NOMO-1 (cell line): ENCODE measurements around the gene PSMA2.

ENCODE experiments used
- DNase-seq, 2 experiments: peaks; one replicate each; lab custom pipeline; 2025; ENCODE audit not compliant: unreplicated experiment in 2 of 2; lab: John Stamatoyannopoulos, UW

Gene PSMA2

DNA sequence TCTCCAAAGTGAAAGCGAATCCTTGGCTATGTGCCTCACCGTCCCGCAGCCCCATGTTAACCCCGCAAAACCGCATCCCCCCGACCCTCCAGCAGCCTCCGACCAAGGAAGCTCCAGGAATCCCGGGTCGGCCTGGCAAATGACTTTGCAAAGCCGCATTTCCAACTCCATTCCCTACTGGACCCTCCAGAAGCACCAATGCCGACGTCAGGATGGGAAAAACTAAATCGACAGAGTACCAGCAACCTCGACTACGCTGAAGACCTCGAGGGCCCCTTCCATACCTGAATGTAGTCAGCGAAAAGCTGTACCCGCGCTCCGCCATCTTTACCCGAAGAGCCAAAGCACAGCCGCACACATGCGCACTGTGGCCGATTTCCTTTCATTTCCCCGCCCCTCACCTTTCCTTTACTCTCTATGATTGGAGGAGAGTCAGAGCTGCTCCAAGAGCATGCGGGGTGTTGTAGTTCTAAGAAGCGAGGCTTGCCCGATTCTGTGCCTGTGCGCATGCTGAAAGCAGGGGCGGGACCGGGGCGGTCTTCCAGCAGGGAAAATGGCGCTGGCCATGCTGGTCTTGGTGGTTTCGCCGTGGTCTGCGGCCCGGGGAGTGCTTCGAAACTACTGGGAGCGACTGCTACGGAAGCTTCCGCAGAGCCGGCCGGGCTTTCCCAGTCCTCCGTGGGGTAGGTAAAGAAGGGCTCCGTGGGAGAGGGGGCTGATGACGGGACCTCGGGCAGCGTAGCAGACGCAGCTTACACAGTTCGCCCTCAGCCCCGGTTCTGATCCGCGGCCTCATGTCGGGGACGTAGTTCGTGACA is at the start of gene PSMA2, which contains the start of gene MRPL32:
TSS of gene PSMA2 (minus strand) at position 341 of the 818 bp plus-strand sequence. CDS start at position 325, 16 bp downstream.
TSS of gene MRPL32 (plus strand) at position 543 of the 818 bp plus-strand sequence. CDS start at position 554, 11 bp downstream.
- DNase-seq: peak; percentile 97 to 98

DNA sequence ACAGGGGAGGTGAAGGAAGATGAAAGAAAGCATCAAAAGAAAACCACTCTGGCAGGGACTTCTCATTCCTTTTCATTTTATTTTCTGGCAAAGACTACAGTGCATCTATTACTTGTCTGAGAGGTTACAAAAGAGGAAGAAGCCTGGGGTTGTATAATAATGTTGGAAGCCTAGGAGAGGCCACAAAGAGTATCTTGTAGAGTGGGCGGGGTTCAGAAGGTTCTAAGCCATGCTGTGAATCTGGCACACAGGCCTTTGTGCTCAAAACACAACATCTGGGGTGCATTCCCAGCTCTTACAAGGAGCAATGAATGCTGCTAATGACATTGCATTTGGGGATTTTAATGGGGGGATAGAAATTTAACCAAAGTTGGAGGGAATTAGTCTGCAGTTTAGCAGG is 49.6 kb upstream of the PSMA2 start:
- DNase-seq: peak in 1 of 2 experiments; percentile 6

DNA sequence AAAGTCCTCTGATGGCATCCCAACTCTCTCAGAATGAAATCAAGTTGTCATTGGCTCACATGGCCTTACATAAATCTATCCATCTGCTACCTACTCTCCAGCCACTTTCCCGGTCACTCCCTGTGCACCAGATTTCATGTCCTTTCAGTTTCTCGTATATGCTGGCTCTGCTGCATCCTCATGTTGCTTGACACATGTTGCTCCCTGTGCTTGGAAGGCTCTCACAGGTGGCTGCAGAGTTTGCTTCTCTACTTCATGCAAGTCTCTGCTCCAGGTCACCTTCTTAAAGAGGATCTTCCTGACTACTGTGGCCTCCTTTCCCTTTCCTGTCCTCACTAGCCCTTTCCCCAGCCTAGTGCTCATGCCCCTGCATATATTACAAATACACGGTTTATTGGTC is 48.5 kb upstream of the PSMA2 start:
- DNase-seq: no peak

DNA sequence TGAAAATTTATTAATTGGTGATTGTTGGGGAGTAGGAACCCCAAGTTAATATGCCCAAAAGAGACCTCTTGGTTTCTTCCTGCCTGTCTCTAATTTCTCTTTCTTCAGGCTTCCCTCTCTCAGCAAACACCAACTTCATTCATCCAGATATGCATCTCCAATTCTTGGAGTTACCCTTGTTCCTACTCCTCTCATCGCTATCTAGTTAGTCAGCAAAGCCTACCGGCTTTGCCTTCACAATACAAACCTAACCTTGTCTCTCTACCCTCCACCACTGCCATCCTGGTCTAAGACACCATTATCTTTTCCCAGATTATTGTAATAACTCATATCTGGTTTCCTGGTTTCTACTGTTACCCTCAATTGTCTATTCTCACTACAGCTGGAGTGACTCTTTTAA is 48.1 kb upstream of the PSMA2 start:
- DNase-seq: no peak

DNA sequence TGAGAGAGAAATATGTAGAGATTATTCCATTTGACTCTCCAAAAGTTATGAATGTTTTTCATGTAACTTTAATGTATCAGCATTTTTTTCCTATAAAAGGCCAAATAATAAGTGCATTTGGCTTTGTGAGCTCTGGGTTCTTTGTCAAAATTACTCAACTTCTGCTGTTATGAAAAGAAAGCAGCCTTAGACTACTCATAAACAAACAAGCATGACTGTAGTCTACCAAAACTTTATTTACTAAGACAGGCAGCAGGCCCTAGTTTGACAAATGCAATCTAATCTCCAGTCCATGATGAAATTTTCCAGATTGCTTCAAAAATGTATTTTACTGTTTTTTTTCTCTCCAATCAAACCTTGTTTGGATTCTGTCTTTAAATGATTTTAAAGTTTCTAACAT is 46.5 kb upstream of the PSMA2 start:
- no peak for DNase-seq

DNA sequence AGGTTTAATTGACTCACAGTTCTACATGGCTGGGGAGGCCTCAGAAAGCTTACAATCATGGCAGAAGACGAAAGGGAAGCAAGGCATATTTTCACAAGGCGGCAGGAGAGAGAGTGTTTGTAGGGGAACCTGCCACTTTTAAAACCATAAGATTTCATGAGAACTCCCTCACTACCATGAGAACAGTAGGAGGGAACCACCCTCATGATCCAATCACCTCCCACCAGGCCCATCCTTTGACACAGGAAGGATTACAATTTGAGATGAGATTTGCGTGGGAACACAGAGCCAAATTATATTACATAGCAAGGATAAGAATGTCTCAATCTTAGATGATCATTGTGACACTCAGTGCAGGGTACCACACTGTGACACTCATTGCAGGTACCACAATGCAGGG is 44.4 kb upstream of the PSMA2 start:
- DNase-seq: no peak

DNA sequence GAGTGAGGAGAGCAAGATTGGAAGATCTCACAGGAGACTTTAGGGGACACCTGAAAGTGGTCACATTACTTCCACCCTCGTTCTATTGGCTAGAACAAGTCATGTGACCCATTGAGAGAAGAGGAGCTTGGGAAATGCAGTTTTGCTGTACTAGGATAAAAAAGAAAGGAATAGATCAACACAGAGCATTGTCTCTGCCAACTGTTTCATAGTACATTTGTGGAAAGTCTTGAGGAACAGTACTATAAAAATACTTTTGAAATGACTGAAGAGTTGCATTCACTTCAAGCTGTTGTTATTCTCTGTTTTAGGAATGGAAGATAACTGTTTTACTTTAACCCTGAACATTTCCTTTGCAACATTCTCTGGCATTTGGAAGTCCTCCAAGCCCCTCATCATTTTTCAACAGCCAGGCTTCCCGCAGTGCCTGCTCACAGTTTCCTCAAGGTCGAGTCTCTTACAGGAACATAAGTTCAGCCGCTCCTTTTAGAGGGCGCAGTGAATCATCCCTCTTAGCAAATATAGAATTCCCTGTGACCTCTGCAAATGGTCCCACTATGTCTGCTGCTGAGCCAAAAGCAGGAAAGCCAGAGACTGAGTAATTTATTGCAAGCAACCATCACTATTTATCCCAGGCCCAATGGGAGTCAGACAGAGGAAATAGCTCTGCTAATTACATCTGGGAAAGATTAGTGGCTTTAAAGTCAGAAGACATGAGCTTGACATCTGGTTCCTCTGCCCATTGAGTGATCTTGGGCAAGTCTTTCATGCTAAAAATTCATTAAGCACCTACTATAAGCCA is 40.9 kb upstream of the PSMA2 start:
- no peak for DNase-seq

DNA sequence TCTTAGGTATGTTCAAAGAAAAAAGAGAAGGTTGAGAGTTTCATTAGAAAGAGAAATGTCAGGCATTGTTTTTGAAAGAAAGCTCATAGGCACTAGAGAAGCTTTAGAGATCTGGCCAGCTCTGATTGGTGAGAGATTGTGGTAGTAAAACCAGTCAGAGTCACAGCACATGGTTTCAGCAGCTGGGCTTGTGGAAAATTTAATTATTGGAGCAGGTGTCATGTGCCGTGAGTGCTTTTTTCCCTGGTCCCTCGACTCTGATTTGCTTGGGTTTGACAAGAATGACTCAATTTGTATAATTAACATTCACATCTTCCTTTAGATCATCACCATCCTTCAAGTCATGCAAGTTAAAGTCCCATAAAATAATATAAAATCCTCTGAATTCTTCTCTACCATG is 35.4 kb upstream of the PSMA2 start:
- no peak for DNase-seq

DNA sequence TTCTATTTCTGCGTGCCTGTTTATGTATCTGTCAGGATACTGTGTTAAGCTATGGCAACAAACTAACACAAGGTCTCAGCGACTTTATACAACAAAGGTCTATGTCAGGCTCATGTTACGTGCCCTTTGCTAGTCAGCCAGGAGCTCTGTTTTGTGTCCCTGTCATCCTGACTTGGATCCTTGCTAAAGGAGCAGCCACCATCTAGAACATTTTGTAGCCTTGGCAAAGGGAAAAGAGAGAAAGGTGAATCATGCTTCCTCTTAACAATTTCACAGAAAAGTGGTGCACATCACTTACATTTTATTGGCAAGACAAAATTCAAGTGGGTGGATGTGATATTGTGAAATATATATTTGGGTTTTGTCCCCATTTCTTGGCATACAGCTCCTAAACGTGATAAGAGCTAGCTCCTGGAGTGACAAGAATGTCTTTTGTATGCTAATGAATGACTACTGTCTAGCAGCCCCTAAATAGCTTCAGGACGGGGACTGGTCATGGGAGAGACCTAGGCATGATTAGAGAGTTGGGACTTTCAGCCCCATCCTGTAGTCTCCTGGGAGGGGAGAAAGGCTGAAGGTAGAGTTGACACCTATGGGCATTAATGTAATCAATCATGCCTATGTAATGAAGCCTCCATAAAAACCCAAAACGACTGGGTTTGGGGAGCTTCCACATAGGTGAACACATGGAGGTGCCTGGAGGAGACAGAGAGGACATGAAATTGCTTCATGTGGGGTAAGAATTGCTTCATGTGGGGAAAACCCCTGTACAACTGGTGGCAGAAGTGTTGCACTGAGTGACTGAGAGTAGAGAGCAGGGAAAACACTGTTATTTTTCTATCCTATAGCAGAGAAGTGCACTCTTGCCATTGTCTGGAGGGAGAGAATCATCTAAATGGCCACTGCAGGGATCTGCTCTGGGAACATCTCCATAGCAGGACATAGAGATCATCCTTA is 33.2 kb upstream of the PSMA2 start:
- no peak for DNase-seq

DNA sequence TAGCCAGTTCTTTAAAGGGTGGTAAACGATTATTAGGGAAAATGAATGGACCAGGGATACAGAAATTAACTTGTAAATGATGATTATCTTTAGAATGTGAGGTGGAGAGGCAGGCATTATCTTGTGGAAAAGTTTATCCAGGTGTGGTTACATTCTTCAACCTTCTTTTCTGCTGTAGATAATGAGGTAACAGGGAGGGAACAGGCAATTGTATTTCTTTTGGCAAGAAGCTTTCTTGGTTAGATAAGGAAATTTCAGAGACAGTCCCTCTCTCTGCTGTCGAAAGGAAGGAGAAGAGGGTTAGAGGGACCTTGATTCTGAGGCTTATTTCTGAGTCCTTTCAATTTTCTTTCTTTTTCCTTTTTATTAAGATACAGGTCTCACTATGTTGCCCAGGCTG is 32.3 kb upstream of the PSMA2 start:
- DNase-seq: no peak

DNA sequence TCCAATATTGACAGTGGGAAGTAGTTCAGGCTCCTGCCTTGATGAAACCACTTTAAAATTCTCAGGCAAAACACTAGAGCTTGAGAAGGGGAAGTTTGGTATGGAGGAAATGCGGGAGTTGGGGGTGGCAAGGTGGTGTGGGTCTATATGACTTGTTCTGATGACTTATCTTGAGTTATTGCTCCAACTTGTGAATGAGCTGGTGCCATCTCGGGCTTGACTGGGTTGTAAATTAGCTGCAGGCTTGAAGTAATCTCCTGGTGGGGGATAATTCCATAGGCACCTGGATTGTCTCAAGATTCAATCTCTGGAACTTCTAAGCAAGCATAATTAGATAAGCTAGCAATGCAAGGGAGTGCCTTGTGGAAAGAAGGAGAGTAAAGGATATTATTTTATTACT is 29.2 kb upstream of the PSMA2 start:
- no peak for DNase-seq

DNA sequence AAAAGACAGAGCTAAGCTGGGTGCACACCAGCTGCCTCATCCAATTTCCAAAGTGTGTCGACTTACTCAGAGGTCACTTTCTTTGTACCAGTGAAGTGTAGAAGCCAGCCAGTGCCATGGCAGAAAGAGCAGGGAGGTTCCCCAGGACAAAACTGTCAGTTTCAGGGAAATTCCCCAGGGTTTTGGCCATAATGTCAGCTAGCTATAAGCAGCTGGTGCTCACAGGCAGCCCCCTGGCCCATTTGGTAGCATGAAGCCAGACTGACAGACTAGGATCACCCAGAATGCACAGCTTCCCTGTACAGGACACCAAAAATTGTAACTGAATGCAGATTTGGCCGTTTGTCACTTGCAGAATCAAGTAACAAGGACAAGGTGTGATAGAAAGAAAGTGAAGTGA is 28.8 kb upstream of the PSMA2 start:
- DNase-seq: no peak

DNA sequence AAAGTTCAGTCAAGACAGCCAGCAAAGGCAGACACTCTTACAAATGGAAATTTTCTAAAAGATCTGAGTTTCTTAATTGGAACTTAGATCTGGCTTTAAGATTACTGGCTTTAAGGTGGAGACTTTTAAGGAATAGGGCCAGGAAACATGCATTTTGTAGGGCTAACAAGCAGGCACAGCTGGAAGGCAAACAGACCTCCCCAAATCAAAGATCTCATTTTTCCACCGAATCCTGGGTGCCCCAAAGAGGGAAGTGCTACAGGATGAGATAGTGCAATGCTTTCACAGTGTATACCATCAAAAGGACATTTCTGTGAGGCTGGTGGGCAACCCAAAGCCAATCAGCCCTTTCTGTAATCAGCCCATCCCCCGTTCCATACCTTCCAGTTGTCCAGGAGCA is 27.6 kb upstream of the PSMA2 start:
- no peak for DNase-seq

DNA sequence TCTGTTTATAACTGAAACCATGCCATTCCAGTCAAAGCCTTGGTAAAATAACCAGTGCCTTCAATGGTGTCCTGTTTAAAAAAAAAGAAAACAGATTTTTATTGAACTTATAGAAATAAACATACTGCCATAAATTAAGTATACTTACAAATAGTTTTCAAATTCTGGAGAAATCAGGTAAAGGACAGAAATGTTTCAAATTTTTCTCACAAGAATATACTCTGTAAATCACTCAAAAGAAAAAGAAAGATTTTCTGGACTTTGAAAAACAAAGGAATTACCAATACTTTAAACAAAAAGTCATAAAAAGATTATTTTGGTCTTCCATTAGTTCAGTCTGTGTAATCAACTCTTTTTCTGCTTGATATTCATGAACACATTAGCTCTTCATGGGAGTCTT is 24.1 kb upstream of the PSMA2 start:
- no peak for DNase-seq

DNA sequence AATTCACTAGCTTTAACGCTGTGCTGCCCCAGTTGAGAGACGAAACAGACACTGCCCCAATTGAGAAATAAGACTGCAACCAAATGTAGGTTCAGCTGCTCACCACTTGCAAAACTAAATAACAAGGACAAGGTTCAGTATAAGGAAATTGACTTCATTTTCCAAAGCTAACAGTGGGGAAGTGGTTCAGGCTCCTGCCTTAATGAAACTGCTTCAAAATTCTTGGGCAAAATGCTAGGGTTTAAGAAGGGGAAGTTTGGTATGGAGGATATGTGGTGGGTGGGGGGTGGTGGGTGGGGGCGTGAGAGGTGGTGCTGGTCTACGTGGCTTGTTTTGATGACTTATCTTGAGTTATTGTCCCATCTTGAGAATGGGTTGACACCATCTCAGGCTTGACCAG is 22.0 kb upstream of the PSMA2 start:
- DNase-seq: no peak

DNA sequence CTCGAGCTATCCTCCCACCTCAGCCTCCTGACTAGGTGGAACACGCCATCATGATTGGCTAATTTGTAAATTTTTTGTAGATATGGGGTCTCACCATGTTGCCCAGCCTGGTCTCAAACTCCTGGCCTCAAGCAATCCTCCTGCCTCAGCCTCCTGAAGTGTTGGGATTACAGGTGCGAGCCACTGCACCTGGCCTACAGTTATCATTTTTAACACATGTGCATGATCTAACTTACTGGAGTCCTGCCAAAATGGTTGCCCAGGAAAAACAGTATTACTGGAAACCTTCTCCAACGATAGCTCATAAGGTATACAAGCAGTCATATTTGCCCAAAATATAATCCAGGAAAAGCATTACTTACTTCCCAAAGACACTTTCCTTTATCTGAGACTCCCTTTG is 20.4 kb upstream of the PSMA2 start:
- no peak for DNase-seq

DNA sequence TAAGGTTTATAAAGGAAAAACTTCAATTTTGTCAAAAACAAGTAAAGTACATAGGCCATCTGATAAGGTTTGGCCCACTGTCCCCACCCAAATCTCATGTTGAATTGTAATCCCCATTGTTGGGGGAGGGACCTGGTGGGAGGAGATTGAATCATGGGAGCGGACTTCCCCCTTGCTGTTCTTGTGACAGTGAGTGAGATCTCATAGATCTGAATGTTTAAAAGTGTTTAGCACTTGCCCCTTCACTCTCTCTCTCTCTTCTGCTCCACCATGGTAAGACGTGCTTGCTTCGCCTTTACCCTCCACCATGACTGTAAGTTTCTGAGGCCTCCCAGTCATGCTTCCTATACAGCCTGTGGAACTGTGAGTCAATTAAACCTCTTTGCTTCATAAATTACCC is 18.4 kb upstream of the PSMA2 start:
- no peak for DNase-seq

DNA sequence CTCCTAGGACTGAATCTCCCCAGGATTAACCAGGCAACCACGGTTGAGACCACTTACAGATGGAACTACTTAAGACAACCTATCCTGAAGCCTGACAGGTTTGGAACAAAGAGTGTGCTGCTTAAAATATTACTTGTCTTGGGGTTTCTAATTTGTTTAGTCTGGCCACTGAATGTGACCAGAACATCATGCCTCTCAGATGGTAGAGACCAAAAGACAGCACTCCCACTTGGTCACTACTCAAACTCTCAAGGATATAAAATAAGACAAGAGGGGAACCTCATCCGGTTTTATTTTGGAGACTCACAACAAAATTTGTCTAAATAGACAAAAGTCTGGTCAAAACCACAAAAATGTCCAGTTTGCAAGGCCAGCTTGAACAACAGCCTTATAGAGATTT is 15.5 kb upstream of the PSMA2 start:
- DNase-seq: no peak

DNA sequence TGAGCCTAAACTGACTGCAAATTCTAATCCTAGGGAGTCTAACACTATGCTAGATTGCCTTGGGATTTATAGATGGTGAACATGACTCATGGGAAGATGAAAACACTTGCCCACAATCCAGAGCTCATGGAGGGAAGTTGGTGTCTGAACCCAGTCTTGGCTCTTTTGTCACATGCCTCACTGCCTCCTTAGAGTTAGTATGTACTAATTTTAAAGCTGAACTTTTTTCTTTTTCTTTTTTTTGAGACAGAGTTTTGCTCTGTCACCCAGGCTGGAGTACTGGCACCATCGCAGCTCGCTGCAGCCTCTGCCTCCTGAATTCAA is 14.6 kb upstream of the PSMA2 start:
- DNase-seq: no peak

DNA sequence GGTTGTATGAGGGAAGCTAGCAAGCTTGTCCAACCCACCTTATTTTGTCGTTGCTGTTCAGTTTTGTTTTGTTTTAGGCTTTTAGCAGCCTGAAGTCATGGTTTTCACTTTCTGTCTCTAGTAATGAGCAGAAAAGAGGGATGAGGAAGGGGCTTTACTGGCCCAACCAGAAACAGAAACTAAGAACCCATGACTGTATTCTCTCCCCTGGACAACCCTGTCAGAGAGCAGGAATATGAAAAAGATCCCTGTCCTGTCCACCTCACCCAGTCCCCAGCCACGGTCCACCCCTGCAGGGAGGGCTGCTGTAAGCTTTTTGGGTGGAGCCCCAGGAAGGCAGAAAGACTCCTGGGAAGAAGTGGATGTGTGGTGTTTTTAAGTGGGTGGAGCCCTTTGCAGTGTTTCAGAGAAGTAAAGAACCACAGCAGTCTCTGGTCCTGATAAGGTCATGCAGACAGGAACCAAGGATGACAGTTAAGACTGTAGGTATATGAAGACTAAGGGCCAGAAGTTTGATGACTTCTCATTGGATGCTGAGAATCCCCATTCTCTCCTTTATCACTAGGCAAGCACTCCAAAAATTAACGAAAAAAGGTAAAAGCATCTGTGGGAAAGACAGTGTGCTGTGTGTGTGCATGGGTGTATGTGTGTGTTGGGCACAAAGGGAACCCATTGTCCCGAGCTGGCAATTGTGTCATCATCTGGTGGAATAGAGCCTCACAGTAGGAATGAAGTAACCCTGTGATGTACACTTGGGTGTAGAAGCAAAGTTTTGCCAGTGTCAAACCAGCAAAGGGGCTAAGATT is 14.1 kb upstream of the PSMA2 start:
- no peak for DNase-seq
